WTC11 (cell line): ENCODE measurements around the gene HDAC3. TPM values are rescaled to one million over a fixed set of nuclear protein-coding genes. Genes with fewer than 3 reads are reported as not detected.

Experiments used
- ATAC-seq: fragments of 200-7000 bp; cut with Tn5 transposase; 2 replicates; pipeline ENCODE4 v1.10.0; 2021; ENCODE audit warnings: mild to moderate bottlenecking, moderate library complexity
- CTCF ChIA-PET: fragments of 300-600 bp; sonication (Branson Sonifier 250); formaldehyde crosslinking; loops from one replicate; lab custom pipeline; 2021; ENCODE audit warnings: antibody characterized with exemption; lab: Charles Lee
- POLR2A ChIA-PET: fragments of 350-600 bp; sonication (Branson Sonifier 250); formaldehyde crosslinking; loops from one replicate; lab custom pipeline; 2021; ENCODE audit warnings: antibody characterized with exemption; lab: Charles Lee
- DNase-seq: peaks from one replicate; pipeline ENCODE4 v3.0.0; 2021; ENCODE audit warnings: low spot score
- H3K27ac Mint-ChIP-seq: 2 replicates; pipeline ENCODE4 v1.8.0; 2021; ENCODE audit warnings: mixed read lengths
- H3K27me3 Mint-ChIP-seq: 2 replicates; pipeline ENCODE4 v1.8.0; 2021; ENCODE audit warnings: low read depth, mild to moderate bottlenecking, moderate library complexity, mixed read lengths
- H3K36me3 Mint-ChIP-seq: 2 replicates; pipeline ENCODE4 v1.8.0; 2021; ENCODE audit warnings: mixed read lengths
- H3K4me1 Mint-ChIP-seq: 2 replicates; pipeline ENCODE4 v1.8.0; 2022; ENCODE audit warnings: mixed read lengths
- H3K4me3 Mint-ChIP-seq: 2 replicates; pipeline ENCODE4 v1.8.0; 2021; ENCODE audit warnings: mild to moderate bottlenecking, moderate library complexity, mixed read lengths
- H3K9me3 Mint-ChIP-seq: 2 replicates; pipeline ENCODE4 v1.8.0; 2021; ENCODE audit warnings: mixed read lengths
- ATF1 ChIP-seq: sonication (generic); formaldehyde crosslinking; IDR thresholded peaks from 2 replicates; pipeline ENCODE4 v1.8.1; 2023; ENCODE audit warnings: mild to moderate bottlenecking, moderate library complexity, missing genetic modification reagents
- CBFB ChIP-seq: sonication (generic); formaldehyde crosslinking; IDR thresholded peaks from 2 replicates; pipeline ENCODE4 v1.8.1; 2022; ENCODE audit warnings: mild to moderate bottlenecking, low read depth, missing genetic modification reagents
- GABPB1 ChIP-seq: sonication (generic); formaldehyde crosslinking; IDR thresholded peaks from 2 replicates; pipeline ENCODE4 v1.8.1; 2023; ENCODE audit warnings: mild to moderate bottlenecking, missing genetic modification reagents
- HMGA2 ChIP-seq: fragments of 250-450 bp; sonication (Bioruptor Pico); IDR thresholded peaks from 2 replicates; pipeline ENCODE4 v1.4.0; 2021; ENCODE audit warnings: mild to moderate bottlenecking, moderate library complexity
- IRF2 ChIP-seq: sonication (generic); formaldehyde crosslinking; IDR thresholded peaks from 2 replicates; pipeline ENCODE4 v1.8.0; 2022; ENCODE audit warnings: low read depth, missing genetic modification reagents, borderline replicate concordance
- PRRX2 ChIP-seq: fragments of 250-450 bp; sonication (Bioruptor Pico); IDR thresholded peaks from 2 replicates; pipeline ENCODE4 v1.8.0; 2021; ENCODE audit warnings: mild to moderate bottlenecking
- SMAD3 ChIP-seq: sonication (generic); formaldehyde crosslinking; IDR thresholded peaks from 2 replicates; pipeline ENCODE4 v1.8.0; 2022; ENCODE audit warnings: missing genetic modification reagents, mild to moderate bottlenecking, borderline replicate concordance
- TEAD1 ChIP-seq: sonication (generic); formaldehyde crosslinking; IDR thresholded peaks from 2 replicates; pipeline ENCODE4 v1.8.0; 2022; ENCODE audit warnings: mild to moderate bottlenecking, missing genetic modification reagents
- TEAD4 ChIP-seq: sonication (generic); formaldehyde crosslinking; IDR thresholded peaks from 2 replicates; pipeline ENCODE4 v1.8.0; 2022; ENCODE audit warnings: mild to moderate bottlenecking, missing genetic modification reagents
- ZNF219 ChIP-seq: sonication (generic); formaldehyde crosslinking; IDR thresholded peaks from 2 replicates; pipeline ENCODE4 v1.8.0; 2023; ENCODE audit warnings: missing genetic modification reagents, mild to moderate bottlenecking, borderline replicate concordance
- ZNF232 ChIP-seq: sonication (generic); formaldehyde crosslinking; IDR thresholded peaks from 2 replicates; pipeline ENCODE4 v1.8.0; 2022; ENCODE audit warnings: mild to moderate bottlenecking, missing genetic modification reagents
- total RNA-seq: library from RNA; stranded (reverse); gene quantifications from 3 replicates; pipeline ENCODE4 v1.2.3, GENCODE V29; 2021
- TF ChIP-seq, protein P1 (sequence below): sonication (generic); formaldehyde crosslinking; IDR thresholded peaks from 2 replicates; pipeline ENCODE4 v1.8.1; 2023; ENCODE audit warnings: mild to moderate bottlenecking, missing genetic modification reagents, borderline replicate concordance
- TF ChIP-seq, protein P2 (sequence below): sonication (generic); formaldehyde crosslinking; IDR thresholded peaks from 2 replicates; pipeline ENCODE4 v1.8.0; 2023; ENCODE audit warnings: mild to moderate bottlenecking, missing genetic modification reagents
- TF ChIP-seq, protein P3 (sequence below): fragments of 250-450 bp; sonication (Bioruptor Pico); IDR thresholded peaks from 2 replicates; pipeline ENCODE4 v1.9.0; 2021; ENCODE audit warnings: mild to moderate bottlenecking
- TF ChIP-seq, protein P4 (sequence below): sonication (generic); formaldehyde crosslinking; IDR thresholded peaks from 2 replicates; pipeline ENCODE4 v1.8.0; 2022; ENCODE audit warnings: missing genetic modification reagents
- TF ChIP-seq, protein P5 (sequence below): sonication (generic); formaldehyde crosslinking; conservative IDR thresholded peaks from 2 replicates; pipeline ENCODE4 v1.8.1; 2023; ENCODE audit warnings: mild to moderate bottlenecking, low read depth, missing genetic modification reagents, moderate library complexity
- TF ChIP-seq, protein P6 (sequence below): sonication (generic); formaldehyde crosslinking; IDR thresholded peaks from 2 replicates; pipeline ENCODE4 v1.8.1; 2023; ENCODE audit warnings: mild to moderate bottlenecking, moderate library complexity, missing genetic modification reagents

Gene HDAC3
- total RNA-seq, 1 experiment from 2014 or later: 96.2 TPM

DNA sequence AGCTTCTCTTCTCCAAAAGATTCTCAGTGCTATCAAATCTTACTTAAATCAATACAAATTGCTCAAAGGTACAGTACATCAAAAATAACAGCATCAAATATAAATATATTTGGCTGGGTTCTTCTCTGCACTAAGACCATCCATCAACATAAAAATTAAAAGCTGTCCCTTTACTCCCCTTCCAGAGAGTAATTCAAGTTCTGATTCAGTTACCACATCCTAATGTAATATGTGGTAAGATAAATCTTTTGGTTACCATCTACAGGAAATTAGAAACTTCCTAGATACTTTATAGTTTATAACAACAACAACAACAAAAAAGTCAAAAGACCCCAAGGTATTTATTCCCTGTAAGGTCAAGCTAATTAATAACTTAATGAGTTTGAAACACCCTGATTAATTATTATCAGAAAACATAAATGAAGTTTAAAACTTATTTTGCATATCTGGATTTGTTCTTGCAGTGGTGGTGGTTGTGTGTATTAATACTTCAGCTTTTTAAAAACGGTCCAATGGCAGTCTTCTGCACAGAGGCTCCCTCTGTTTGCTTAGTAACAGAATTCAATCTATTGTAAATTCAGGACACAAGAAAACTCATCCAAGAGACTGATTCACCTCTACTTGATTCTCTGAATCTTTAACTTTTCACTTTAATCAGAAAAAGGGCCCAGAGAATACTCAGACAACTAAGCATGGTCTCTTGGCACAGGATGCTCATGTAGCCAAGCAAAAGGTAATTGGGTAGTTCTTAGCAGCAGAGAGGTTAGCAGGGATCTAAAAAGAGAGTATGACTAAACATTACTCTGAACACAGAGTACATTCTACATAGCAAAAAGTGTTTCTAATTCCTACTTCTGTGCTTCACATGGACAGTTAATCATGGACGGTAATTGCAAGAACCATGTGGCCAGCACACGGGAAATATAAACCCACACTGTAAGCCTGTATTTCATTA lies 38.0 kb downstream of the HDAC3 start (continued):
- TF ChIP-seq, protein P1, sequence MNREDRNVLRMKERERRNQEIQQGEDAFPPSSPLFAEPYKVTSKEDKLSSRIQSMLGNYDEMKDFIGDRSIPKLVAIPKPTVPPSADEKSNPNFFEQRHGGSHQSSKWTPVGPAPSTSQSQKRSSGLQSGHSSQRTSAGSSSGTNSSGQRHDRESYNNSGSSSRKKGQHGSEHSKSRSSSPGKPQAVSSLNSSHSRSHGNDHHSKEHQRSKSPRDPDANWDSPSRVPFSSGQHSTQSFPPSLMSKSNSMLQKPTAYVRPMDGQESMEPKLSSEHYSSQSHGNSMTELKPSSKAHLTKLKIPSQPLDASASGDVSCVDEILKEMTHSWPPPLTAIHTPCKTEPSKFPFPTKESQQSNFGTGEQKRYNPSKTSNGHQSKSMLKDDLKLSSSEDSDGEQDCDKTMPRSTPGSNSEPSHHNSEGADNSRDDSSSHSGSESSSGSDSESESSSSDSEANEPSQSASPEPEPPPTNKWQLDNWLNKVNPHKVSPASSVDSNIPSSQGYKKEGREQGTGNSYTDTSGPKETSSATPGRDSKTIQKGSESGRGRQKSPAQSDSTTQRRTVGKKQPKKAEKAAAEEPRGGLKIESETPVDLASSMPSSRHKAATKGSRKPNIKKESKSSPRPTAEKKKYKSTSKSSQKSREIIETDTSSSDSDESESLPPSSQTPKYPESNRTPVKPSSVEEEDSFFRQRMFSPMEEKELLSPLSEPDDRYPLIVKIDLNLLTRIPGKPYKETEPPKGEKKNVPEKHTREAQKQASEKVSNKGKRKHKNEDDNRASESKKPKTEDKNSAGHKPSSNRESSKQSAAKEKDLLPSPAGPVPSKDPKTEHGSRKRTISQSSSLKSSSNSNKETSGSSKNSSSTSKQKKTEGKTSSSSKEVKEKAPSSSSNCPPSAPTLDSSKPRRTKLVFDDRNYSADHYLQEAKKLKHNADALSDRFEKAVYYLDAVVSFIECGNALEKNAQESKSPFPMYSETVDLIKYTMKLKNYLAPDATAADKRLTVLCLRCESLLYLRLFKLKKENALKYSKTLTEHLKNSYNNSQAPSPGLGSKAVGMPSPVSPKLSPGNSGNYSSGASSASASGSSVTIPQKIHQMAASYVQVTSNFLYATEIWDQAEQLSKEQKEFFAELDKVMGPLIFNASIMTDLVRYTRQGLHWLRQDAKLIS (CRISPR knock-in tag): no peak
- TF ChIP-seq, protein P2, sequence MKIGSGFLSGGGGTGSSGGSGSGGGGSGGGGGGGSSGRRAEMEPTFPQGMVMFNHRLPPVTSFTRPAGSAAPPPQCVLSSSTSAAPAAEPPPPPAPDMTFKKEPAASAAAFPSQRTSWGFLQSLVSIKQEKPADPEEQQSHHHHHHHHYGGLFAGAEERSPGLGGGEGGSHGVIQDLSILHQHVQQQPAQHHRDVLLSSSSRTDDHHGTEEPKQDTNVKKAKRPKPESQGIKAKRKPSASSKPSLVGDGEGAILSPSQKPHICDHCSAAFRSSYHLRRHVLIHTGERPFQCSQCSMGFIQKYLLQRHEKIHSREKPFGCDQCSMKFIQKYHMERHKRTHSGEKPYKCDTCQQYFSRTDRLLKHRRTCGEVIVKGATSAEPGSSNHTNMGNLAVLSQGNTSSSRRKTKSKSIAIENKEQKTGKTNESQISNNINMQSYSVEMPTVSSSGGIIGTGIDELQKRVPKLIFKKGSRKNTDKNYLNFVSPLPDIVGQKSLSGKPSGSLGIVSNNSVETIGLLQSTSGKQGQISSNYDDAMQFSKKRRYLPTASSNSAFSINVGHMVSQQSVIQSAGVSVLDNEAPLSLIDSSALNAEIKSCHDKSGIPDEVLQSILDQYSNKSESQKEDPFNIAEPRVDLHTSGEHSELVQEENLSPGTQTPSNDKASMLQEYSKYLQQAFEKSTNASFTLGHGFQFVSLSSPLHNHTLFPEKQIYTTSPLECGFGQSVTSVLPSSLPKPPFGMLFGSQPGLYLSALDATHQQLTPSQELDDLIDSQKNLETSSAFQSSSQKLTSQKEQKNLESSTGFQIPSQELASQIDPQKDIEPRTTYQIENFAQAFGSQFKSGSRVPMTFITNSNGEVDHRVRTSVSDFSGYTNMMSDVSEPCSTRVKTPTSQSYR (CRISPR knock-in tag): no peak
- no peak for TF ChIP-seq ZNF232
- no peak for TF ChIP-seq TEAD1 (CRISPR knock-in tag)
- TF ChIP-seq, protein P3, sequence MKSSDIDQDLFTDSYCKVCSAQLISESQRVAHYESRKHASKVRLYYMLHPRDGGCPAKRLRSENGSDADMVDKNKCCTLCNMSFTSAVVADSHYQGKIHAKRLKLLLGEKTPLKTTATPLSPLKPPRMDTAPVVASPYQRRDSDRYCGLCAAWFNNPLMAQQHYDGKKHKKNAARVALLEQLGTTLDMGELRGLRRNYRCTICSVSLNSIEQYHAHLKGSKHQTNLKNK: no peak
- no peak for TF ChIP-seq PRRX2 (CRISPR knock-in tag)
- no peak for TF ChIP-seq TEAD4

DNA sequence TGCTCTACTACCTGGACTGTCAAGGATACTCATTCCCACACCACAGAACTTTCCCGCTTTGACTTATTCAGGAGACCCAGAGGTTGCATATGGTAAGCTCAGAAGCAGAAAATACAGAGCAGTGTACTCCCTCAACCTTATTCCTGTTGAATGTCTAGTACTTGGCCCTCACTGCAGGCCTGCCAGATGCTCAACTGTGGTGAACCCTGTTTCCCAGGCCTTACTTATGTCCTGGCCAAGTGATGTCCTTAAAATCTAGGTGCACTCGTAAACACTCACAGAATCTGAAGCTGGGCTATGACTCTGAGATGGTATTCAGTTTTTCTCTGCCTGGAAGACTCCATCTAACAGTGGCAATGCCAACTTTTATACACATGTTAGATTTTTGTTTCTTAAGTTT lies 38.8 kb downstream of the HDAC3 start:
- POLR2A ChIA-PET: no interaction called here

More for the DNA sequence above, 38.8 kb downstream of the HDAC3 start:
- no peak for ATAC-seq
- no peak for DNase-seq
- no peak overlapping the region for H3K4me3 Mint-ChIP-seq
- H3K36me3 Mint-ChIP-seq: no peaks in the 10 kb centered on the region
- no peaks in the 10 kb centered on the region for H3K4me1 Mint-ChIP-seq
- no peaks in the 10 kb centered on the region for H3K9me3 Mint-ChIP-seq
- H3K27me3 Mint-ChIP-seq: no peaks in the 10 kb centered on the region
- CTCF ChIA-PET: interaction anchor here (0.7 to 3.4 kb wide), 5 partner anchors 22 to 104 kb away, joined by 3 to 24 read pairs (median 5); partner anchors contain the start of genes DIAPH1 and FCHSD1
- TF ChIP-seq, protein P3: no peak
- TF ChIP-seq, protein P4, sequence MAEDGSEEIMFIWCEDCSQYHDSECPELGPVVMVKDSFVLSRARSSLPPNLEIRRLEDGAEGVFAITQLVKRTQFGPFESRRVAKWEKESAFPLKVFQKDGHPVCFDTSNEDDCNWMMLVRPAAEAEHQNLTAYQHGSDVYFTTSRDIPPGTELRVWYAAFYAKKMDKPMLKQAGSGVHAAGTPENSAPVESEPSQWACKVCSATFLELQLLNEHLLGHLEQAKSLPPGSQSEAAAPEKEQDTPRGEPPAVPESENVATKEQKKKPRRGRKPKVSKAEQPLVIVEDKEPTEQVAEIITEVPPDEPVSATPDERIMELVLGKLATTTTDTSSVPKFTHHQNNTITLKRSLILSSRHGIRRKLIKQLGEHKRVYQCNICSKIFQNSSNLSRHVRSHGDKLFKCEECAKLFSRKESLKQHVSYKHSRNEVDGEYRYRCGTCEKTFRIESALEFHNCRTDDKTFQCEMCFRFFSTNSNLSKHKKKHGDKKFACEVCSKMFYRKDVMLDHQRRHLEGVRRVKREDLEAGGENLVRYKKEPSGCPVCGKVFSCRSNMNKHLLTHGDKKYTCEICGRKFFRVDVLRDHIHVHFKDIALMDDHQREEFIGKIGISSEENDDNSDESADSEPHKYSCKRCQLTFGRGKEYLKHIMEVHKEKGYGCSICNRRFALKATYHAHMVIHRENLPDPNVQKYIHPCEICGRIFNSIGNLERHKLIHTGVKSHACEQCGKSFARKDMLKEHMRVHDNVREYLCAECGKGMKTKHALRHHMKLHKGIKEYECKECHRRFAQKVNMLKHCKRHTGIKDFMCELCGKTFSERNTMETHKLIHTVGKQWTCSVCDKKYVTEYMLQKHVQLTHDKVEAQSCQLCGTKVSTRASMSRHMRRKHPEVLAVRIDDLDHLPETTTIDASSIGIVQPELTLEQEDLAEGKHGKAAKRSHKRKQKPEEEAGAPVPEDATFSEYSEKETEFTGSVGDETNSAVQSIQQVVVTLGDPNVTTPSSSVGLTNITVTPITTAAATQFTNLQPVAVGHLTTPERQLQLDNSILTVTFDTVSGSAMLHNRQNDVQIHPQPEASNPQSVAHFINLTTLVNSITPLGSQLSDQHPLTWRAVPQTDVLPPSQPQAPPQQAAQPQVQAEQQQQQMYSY (CRISPR knock-in tag): no peak
- TF ChIP-seq GABPB1 (CRISPR knock-in tag) (no peak), CBFB (CRISPR knock-in tag) (no peak), IRF2 (CRISPR knock-in tag) (no peak), ATF1 (CRISPR knock-in tag) (no peak), ZNF219 (CRISPR knock-in tag) (no peak), HMGA2 (CRISPR knock-in tag) (no peak), SMAD3 (CRISPR knock-in tag) (no peak)
- TF ChIP-seq, protein P5, sequence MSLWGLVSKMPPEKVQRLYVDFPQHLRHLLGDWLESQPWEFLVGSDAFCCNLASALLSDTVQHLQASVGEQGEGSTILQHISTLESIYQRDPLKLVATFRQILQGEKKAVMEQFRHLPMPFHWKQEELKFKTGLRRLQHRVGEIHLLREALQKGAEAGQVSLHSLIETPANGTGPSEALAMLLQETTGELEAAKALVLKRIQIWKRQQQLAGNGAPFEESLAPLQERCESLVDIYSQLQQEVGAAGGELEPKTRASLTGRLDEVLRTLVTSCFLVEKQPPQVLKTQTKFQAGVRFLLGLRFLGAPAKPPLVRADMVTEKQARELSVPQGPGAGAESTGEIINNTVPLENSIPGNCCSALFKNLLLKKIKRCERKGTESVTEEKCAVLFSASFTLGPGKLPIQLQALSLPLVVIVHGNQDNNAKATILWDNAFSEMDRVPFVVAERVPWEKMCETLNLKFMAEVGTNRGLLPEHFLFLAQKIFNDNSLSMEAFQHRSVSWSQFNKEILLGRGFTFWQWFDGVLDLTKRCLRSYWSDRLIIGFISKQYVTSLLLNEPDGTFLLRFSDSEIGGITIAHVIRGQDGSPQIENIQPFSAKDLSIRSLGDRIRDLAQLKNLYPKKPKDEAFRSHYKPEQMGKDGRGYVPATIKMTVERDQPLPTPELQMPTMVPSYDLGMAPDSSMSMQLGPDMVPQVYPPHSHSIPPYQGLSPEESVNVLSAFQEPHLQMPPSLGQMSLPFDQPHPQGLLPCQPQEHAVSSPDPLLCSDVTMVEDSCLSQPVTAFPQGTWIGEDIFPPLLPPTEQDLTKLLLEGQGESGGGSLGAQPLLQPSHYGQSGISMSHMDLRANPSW (CRISPR knock-in tag): no peak
- TF ChIP-seq, protein P6, sequence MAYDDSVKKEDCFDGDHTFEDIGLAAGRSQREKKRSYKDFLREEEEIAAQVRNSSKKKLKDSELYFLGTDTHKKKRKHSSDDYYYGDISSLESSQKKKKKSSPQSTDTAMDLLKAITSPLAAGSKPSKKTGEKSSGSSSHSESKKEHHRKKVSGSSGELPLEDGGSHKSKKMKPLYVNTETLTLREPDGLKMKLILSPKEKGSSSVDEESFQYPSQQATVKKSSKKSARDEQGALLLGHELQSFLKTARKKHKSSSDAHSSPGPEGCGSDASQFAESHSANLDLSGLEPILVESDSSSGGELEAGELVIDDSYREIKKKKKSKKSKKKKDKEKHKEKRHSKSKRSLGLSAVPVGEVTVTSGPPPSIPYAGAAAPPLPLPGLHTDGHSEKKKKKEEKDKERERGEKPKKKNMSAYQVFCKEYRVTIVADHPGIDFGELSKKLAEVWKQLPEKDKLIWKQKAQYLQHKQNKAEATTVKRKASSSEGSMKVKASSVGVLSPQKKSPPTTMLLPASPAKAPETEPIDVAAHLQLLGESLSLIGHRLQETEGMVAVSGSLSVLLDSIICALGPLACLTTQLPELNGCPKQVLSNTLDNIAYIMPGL (CRISPR knock-in tag): no peak
- no peak overlapping the region for H3K27ac Mint-ChIP-seq
